Type B pancreatic cell (in vitro differentiated cells): ENCODE data around the gene CCSER2. TPM values are rescaled to one million over a fixed set of nuclear protein-coding genes. Genes with fewer than 3 reads are reported as not detected.

Experiments used
- DNase-seq: peaks from one replicate; pipeline ENCODE4 v3.0.0; 2021; ENCODE audit warnings: mixed read lengths; ENCODE audit not compliant: unreplicated experiment; ENCODE audit errors: extremely low spot score
- H3K27ac Mint-ChIP-seq: 2 replicates; pipeline ENCODE4 v1.8.0; 2021; ENCODE audit warnings: mild to moderate bottlenecking, mixed read lengths
- H3K27me3 Mint-ChIP-seq: 2 replicates; pipeline ENCODE4 v1.8.0; 2021; ENCODE audit warnings: mixed read lengths
- H3K36me3 Mint-ChIP-seq: 2 replicates; pipeline ENCODE4 v1.8.0; 2021; ENCODE audit warnings: mixed read lengths
- H3K4me1 Mint-ChIP-seq: one replicate; pipeline ENCODE4 v1.8.0; 2021; ENCODE audit warnings: mixed read lengths; ENCODE audit not compliant: unreplicated experiment
- H3K4me3 Mint-ChIP-seq: 2 replicates; pipeline ENCODE4 v1.8.0; 2021; ENCODE audit warnings: mild to moderate bottlenecking, mixed read lengths
- H3K9me3 Mint-ChIP-seq: 2 replicates; pipeline ENCODE4 v1.8.0; 2021; ENCODE audit warnings: mixed read lengths
- total RNA-seq: library from RNA; stranded (reverse); gene quantifications from 2 replicates; pipeline ENCODE4 v1.2.1, GENCODE V29; 2021; ENCODE audit warnings: low replicate concordance
- TF ChIP-seq, protein P1 (sequence below): fragments of 200-600 bp; sonication (generic); conservative IDR thresholded peaks from 2 replicates; pipeline ENCODE4 v1.5.0; 2021; ENCODE audit warnings: antibody characterized with exemption, mild to moderate bottlenecking

Gene CCSER2
- total RNA-seq, 1 donor from 2014 or later = 43.9 TPM

DNA sequence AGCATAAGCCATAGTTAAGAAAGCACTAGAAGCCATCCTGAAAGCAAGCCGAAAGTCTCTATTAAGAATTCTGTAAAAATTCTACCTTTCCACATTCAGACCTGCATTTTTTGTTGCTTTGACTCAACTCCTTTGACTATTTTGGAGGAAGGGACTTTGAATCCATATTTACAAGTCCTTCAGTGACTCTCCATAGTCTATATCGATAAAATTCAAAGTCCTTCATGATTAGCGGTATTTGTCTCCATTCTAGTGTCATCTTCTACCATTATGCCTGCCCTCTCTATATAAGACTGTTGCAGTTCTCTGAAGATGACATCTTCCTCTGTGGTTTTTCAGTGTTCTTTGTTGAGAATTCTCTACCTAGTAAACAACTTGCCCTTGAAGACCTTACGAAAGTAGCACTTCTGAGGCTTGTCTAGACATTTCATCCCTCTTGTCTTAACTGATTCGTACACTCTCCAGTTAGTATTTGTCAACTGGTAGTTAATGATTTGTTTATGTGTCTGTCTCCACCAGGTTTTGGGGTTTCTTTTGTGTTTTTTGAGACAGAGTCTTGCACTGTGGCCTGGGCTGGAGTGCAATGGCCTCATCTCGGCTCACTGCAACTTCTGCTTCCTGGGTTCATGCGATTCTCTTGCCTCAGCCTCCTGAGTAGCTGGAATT lies 1.7 kb downstream of the CCSER2 start:
- no peaks in the 10 kb centered on the region for H3K9me3 Mint-ChIP-seq
- peaks cover 31% of the 10 kb centered on the region for H3K4me1 Mint-ChIP-seq
- H3K4me3 Mint-ChIP-seq = peak overlapping the region; percentile 97
- H3K27ac Mint-ChIP-seq = peak overlapping the region; percentile 95
- H3K36me3 Mint-ChIP-seq = no peaks in the 10 kb centered on the region
- TF ChIP-seq, protein P1, sequence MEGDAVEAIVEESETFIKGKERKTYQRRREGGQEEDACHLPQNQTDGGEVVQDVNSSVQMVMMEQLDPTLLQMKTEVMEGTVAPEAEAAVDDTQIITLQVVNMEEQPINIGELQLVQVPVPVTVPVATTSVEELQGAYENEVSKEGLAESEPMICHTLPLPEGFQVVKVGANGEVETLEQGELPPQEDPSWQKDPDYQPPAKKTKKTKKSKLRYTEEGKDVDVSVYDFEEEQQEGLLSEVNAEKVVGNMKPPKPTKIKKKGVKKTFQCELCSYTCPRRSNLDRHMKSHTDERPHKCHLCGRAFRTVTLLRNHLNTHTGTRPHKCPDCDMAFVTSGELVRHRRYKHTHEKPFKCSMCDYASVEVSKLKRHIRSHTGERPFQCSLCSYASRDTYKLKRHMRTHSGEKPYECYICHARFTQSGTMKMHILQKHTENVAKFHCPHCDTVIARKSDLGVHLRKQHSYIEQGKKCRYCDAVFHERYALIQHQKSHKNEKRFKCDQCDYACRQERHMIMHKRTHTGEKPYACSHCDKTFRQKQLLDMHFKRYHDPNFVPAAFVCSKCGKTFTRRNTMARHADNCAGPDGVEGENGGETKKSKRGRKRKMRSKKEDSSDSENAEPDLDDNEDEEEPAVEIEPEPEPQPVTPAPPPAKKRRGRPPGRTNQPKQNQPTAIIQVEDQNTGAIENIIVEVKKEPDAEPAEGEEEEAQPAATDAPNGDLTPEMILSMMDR = no peak
- H3K27me3 Mint-ChIP-seq = no peaks in the 10 kb centered on the region
- no peak for DNase-seq

GRCh38 chr10:84331091-84331490 lies 2.7 kb downstream of the CCSER2 start:
- DNase-seq = no peak
- Mint-ChIP-seq H3K27ac (peak overlapping the region; percentile 18), H3K4me1 (peaks cover 31% of the 10 kb centered on the region), H3K9me3 (no peaks in the 10 kb centered on the region), H3K27me3 (no peaks in the 10 kb centered on the region), H3K4me3 (peak overlapping the region; percentile 97), H3K36me3 (no peaks in the 10 kb centered on the region)
- TF ChIP-seq, protein P1 = no peak

DNA sequence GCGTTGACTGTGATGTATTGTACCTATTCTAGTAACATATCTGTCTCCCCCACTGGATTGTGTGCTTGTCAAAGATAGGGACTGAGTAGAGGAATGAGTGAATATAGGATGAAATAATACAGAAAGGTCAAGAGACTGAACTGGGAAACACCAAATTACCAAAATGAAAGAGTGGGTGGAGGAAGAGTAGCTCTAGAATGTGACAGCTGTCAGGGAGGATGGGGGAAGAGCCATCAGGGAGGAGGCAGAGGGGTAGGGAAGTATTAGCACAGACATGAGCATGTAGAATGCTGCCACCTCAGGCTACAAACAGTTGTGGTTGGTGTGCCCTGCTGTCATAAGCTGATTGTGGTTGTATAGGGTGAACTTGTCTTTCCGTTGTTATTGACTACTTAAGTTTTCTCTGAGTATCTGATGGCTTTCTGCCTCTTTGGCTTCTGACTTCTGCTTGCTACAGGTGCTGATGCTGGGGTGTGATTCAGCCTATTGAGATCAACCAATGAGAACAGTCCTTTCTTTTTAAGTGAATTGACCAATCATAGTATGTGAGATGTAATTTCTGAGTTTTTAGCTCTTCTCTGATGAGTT lies 5.6 kb downstream of the CCSER2 start:
- TF ChIP-seq, protein P1 = no peak
- Mint-ChIP-seq H3K27ac (peak overlapping the region; percentile 1), H3K4me3 (no peak overlapping the region), H3K9me3 (no peaks in the 10 kb centered on the region), H3K4me1 (peaks cover 31% of the 10 kb centered on the region), H3K27me3 (no peaks in the 10 kb centered on the region), H3K36me3 (no peaks in the 10 kb centered on the region)
- no peak for DNase-seq

DNA sequence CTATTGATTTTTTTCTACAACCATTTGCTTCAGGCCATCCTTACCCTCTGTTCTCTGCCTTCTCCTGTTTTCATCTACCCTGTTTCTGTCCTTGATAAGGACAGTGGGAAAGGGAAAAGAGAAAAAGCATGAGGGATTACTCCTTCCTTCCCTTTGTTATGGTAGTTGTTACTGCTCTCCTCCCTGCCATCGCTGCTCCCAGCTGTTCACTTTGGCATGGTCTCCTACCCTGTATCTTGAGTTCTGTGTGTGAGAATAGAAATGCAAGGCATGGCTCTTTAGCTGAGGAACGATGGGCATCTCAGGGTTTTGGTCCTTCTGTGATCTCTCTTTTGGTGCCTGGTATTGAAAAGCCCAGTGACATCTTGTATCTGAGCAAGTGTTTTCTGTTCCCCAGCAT lies 6.4 kb downstream of the CCSER2 start:
- no peak for DNase-seq
- Mint-ChIP-seq H3K4me1 (peaks cover 24% of the 10 kb centered on the region), H3K27me3 (no peaks in the 10 kb centered on the region), H3K36me3 (no peaks in the 10 kb centered on the region), H3K27ac (no peak overlapping the region), H3K9me3 (no peaks in the 10 kb centered on the region), H3K4me3 (no peak overlapping the region)
- TF ChIP-seq, protein P1 = no peak

- TF ChIP-seq, protein P1 = no peak
- H3K4me1 Mint-ChIP-seq = peaks cover 19% of the 10 kb centered on the region
Observed at GRCh38 chr10:84335516-84335915, 7.1 kb downstream of the CCSER2 start.

More at GRCh38 chr10:84335516-84335915, 7.1 kb downstream of the CCSER2 start:
- Mint-ChIP-seq H3K27me3 (no peaks in the 10 kb centered on the region), H3K36me3 (no peaks in the 10 kb centered on the region), H3K4me3 (no peak overlapping the region), H3K27ac (no peak overlapping the region), H3K9me3 (no peaks in the 10 kb centered on the region)
- DNase-seq = no peak
